Stimulated activated CD4-positive, alpha-beta T cell treated with anti-CD3 and anti-CD28 coated beads, Interleukin-1b, Interleukin-23, amount 100 ng/mL, for 24 hours (primary cell): ENCODE data around the gene AKTIP.

Experiments
- DNase-seq, 4 experiments: peaks; one replicate each; pipeline ENCODE4 v3.0.0-alpha.2; 2020; ENCODE audit warnings: low read depth in 4 of 4, low spot score in 1 of 4

AKTIP gene

DNA sequence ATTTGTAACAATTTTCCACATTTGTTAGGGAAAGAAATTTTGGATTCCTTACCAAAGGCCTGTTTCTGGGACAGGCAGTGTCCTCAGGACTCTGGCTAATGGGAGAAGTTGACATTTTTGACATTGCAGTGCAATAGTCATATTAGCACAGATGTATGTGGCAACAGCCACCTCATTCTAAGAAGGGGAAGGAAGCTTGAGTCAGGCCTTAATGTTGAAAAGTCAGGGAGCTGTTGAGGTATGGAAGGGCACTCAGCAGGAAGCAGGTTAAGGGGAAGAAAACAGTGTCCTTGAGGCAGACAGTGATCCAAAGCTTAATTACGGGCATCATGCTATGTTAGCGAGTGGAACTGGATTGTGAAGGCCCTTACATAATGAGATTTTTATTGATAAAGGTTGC is 20.9 kb downstream of the AKTIP start:
- DNase-seq: no peak

DNA sequence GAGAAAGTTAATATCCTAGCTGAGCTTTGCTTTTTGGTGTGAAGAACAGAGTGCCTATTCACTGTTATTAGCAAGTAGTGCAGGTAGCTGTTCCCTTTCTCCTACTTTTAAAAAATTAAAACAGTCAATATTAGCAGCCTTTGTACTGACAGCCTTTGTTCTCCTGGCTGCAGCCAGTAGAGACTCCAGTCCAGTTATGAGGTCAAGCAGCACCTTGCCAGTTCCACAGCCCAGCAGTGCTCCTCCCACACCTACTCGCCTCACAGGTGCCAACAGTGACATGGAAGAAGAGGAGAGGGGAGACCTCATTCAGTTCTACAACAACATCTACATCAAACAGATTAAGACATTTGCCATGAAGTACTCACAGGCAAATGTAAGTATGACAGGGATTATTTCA is 22.6 kb downstream of the AKTIP start:
- DNase-seq: no peak

DNA sequence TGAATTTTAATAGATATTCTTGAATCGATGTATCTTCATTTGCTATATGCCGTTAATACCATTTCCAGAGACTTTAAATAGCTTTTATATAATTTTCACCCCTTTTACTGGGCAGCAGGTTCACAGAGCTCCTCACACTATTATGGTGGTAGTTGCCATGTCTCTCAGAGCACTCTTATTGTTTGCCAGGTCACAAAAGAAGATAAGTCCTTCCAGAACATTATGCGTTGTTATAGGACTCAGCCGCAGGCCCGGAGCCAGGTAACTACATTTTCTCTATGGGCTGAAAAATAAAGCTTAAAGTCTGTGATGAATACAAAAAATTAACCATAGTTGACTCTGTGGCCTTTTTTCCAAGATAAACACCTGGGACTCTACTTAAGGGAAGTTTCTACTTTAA is 24.0 kb downstream of the AKTIP start:
- no peak for DNase-seq

DNA sequence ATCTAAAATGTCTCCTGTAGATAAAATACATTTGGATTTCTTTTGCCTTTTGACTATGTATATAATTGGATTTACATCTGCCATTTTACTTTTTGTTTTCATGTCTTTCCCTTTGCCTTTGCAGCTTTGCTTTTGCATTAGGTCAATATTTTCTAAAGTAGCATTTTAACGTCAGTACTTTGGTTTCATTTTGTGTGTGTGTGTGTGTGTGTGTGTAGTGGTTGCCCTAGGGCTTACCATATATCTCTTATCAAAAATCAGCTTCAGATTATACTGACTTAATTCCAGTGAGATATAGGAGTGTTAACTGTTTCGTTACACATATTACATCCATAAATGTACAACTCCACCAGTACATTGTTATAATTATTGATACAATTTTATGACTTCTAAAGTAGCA is 26.1 kb downstream of the AKTIP start:
- DNase-seq: no peak

DNA sequence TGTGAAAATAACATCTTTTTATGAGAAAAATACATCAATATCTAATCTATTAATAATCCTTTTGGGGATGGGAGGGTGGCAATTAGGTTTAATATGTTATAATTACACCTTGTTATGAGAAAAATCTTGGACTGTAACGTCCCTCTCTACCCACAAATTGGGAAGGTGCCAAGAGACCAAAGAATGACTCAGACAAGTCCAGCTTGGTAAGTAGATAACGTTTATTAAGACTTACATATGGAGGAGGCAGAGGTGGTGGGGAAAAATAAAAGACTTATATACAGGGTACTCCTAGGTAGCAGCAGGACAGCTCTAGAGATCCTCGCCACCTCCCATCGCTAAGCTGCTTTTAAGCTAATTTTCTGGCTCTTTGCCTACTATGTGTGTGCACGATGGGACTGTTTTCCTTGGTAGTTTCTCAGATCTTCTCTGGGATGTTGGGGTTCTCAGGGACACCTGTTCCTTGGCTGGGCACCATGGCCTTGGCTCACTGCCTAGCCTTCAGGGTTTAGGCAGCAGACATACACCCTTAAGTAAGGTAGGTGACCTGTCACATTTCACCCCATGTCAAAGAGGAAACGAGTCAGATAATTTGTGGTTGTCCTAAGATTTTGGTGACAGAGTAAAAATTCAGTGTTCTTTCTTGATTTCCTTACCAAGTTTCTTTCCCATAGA is 37.3 kb downstream of the AKTIP start:
- DNase-seq: no peak

DNA sequence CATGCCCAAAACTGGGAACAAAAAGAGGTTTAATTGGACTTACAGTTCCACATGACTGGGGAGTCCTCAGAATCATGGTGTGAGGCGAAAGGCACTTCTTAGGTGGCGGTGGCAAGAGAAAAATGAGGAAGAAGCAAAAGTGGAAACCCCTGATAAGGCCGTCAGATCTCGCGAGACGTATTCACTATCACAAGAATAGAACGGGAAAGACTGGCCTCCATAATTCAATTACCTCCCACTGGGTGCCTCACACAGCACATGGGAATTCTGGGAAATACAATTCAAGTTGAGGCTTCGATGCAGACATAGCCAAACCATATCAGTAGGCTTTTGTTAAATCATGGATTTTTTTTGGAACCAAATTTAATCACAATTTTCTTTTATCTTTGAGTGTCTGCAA is 44.4 kb downstream of the AKTIP start:
- DNase-seq: no peak

DNA sequence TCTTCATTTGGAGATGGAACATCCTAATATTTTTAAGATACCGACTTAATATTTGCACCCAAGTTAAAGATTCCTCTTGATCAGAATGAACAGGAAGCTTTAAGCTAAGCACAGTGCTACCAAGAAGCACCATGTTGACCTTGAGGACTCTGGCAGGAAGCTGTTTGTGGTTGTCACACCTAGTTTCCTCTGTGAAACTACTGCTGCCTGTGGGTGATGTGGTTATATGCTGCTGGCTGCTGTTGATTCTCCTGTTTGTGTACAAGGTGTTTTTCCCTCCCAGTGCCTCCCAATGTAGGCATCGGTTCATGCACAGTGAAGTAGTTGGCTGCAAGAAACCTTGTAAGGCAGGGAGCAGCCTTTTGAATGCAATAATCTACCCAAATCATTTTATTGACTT is 45.3 kb downstream of the AKTIP start:
- DNase-seq: peak in 3 of 4 experiments; percentile 16 to 35 (median 34)

DNA sequence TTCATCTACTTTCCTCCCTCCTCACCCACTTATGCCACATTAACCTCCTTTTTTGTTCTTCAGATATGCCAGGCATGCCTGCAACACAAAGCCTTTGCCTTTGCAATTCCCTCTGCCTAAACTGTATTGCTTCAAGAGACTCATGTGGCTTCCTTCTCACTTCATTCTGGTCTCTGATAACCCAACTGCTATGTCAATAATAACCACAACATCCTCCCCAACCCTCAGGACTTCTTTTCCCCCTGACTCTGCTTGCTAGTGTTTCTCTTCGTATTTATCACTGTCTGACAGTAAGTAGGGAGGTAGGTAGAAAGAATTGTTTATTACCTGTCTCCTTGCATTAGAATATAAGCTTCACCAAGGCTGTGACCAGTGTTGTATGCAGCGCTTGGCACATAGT is 46.4 kb downstream of the AKTIP start:
- DNase-seq: no peak

DNA sequence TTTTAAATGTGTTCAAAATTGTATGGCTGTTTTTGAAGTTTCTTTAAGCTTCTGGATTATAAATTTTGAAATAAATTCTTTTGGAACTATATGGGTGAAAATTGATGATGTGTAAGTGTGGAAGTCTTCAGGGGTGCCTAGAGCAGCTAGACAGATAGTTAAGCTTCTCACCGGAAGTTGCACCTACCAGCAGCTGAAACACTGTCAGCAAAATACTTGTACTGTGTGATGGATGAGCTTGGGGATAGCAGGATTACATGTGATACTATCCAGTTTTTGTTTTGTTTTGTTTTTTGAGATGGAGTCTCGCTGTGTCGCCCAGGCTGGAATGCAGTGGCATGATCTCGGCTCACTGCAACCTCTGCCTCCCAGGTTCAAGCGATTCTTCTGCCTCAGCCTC is 49.1 kb downstream of the AKTIP start:
- DNase-seq: no peak

DNA sequence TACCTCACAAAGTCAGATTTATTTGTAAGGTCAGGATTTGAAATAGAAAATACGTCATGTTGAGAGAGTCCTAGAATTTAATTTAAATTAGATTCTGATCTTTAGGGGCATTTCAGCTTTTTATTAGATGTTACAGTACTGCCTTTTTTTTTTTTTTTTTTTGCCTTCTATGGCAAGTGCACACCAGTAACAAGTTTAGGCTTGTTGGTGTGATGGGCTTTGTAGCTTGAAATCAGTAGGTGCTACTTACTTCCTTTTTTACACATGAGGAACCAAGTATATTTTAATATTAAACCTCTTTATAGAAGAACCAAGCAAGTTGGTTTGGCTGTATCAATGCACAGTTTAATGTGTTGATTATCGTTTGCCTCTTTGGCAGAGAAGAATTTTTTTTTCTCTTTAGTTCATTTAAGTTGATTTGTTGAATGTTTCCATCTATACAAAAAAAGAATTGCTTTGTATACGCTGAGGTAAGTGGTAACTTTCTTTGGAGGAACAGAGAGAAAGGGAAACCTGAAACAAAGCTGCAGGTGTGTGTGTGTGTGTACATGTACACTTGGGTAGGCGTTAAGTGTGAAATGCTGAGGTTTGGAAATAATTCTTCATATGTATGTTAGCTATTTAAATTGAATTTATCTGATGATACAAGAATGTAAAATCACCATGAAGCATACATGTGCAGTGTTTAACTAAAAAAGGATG is 53.0 kb downstream of the AKTIP start:
- DNase-seq: no peak

DNA sequence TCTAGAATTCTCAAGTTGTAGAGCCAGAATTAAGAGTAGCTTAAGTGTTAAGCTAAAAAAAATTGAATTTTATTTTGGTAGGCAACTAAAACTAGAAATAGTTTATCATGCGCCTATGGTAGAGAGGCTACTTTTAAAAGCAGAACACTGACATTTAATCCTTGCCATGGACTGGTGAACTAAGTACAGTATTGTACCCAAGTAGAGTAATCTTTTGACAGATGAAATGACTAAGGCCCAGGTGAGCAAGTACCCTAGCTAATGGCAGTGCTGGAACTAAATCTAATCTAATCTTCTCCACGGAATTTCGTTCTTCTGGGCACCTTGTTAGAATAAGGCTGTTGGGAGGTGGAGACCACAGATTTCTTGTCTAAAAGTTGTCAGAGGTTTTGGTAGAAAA is 56.9 kb downstream of the AKTIP start:
- no peak for DNase-seq

DNA sequence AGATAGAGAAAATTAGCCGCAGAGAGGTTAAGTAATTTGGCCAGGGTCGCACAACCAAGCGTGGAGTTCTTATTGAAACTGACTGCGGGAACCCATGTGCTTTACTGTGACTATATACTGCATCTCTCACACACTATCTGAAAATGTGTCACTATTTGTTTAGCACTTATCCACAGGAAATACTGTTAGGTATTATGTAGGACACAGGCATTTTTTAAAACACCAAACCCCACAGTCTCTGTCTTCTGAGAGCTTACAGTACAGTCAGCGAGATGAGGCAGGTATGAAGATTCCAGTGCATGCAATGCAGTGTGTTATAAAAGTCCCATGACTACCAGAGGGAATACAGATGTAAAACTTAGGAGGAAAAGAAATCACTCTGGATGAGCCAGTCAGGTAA is 57.5 kb downstream of the AKTIP start:
- no peak for DNase-seq
